ENCODE data around the gene TBCK.

Gene TBCK

GRCh38 chr4:106312997-106313522 is 2.9 kb downstream of the TBCK start:
- H3K79me2 ChIP-seq (ENCODE audit: insufficient read depth, low read length): peaks cover 24% of the 10 kb centered on the region

DNA sequence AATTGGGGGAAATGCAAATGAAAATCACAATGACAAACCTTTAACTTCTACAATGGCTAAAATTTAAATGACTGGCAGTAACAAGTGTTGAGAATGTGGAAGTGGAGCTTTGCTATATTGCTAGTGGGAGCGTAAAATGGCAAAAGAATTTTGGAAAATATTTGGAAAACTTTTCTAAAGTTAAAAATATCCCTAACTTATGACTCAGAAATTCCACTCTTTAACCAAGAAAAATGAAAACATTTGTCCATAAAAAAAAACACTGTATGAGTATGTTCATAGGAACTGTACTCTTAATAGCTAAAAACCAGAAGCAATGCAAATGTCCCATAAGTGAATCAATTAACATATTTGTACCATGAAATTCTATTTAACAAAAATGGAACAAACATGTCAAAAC is 3.6 kb downstream of the TBCK start:
- no peaks in the 10 kb centered on the region for H3K9me3 ChIP-seq (ENCODE audit: low read length)
- no peaks in the 10 kb centered on the region for H3K27me3 ChIP-seq (ENCODE audit: insufficient read depth, low read length)
- H3K36me3 ChIP-seq (ENCODE audit: insufficient read depth, low read length): no peaks in the 10 kb centered on the region
- no peaks in the 10 kb centered on the region for H3F3A ChIP-seq (ENCODE audit: insufficient read depth, low read length)
- no peak overlapping the region for H3K4me3 ChIP-seq (ENCODE audit: low read depth, low read length, poor library complexity, severe bottlenecking)
- peaks cover 11% of the 10 kb centered on the region for H3K4me1 ChIP-seq (ENCODE audit: insufficient read depth, low read length, severe bottlenecking)
- peaks cover 17% of the 10 kb centered on the region for H3K79me2 ChIP-seq (ENCODE audit: insufficient read depth, low read length)
- no peak overlapping the region for H3K4me2 ChIP-seq (ENCODE audit: low read length)
- no peaks in the 10 kb centered on the region for H3K9me2 ChIP-seq (ENCODE audit: low read depth, low read length)
- H2AFZ ChIP-seq (ENCODE audit: low read length): no peak overlapping the region
- H3K27ac ChIP-seq (ENCODE audit: low read depth, low read length, poor library complexity, severe bottlenecking): no peak overlapping the region
- TF ChIP-seq CTCF (IDR thresholded peaks at IDR 0.05; ENCODE audit: low read length) (no peak), EZH2 (IDR thresholded peaks at IDR 0.05; ENCODE audit: borderline replicate concordance, low read length) (no peak)
- no peaks in the 10 kb centered on the region for H4K20me1 ChIP-seq (ENCODE audit: insufficient read depth, low read length)
- no peak overlapping the region for H3K9ac ChIP-seq (ENCODE audit: low read length)

More at GRCh38 chr4:106312997-106313522, 2.9 kb downstream of the TBCK start:
- Histone ChIP-seq H3K9ac (ENCODE audit: low read length) (no peak overlapping the region), H3K27ac (ENCODE audit: low read depth, low read length, poor library complexity, severe bottlenecking) (no peak overlapping the region), H3F3A (ENCODE audit: insufficient read depth, low read length) (no peaks in the 10 kb centered on the region), H3K36me3 (ENCODE audit: insufficient read depth, low read length) (no peaks in the 10 kb centered on the region), H3K27me3 (ENCODE audit: insufficient read depth, low read length) (no peaks in the 10 kb centered on the region), H3K9me2 (ENCODE audit: low read depth, low read length) (no peaks in the 10 kb centered on the region), H3K9me3 (ENCODE audit: low read length) (no peaks in the 10 kb centered on the region), H3K4me1 (ENCODE audit: insufficient read depth, low read length, severe bottlenecking) (peaks cover 18% of the 10 kb centered on the region), H2AFZ (ENCODE audit: low read length) (no peak overlapping the region), H4K20me1 (ENCODE audit: insufficient read depth, low read length) (no peaks in the 10 kb centered on the region), H3K4me2 (ENCODE audit: low read length) (no peak overlapping the region), H3K4me3 (ENCODE audit: low read depth, low read length, poor library complexity, severe bottlenecking) (no peak overlapping the region)
- no peak for TF ChIP-seq EZH2 (IDR thresholded peaks at IDR 0.05; ENCODE audit: borderline replicate concordance, low read length)

- Histone ChIP-seq H3K4me1 (ENCODE audit: insufficient read depth, low read length, severe bottlenecking) (no peaks in the 10 kb centered on the region), H3F3A (ENCODE audit: insufficient read depth, low read length) (no peaks in the 10 kb centered on the region)
Observed at GRCh38 chr4:106306561-106306960, 9.4 kb downstream of the TBCK start.

More at GRCh38 chr4:106306561-106306960, 9.4 kb downstream of the TBCK start:
- no peak overlapping the region for H3K4me2 ChIP-seq (ENCODE audit: low read length)
- no peaks in the 10 kb centered on the region for H3K79me2 ChIP-seq (ENCODE audit: insufficient read depth, low read length)
- no peaks in the 10 kb centered on the region for H3K9me3 ChIP-seq (ENCODE audit: low read length)
- H3K27ac ChIP-seq (ENCODE audit: low read depth, low read length, poor library complexity, severe bottlenecking): no peak overlapping the region
- no peak overlapping the region for H3K4me3 ChIP-seq (ENCODE audit: low read depth, low read length, poor library complexity, severe bottlenecking)
- H3K9ac ChIP-seq (ENCODE audit: low read length): no peak overlapping the region
- TF ChIP-seq EZH2 (IDR thresholded peaks at IDR 0.05; ENCODE audit: borderline replicate concordance, low read length) (no peak), CTCF (IDR thresholded peaks at IDR 0.05; ENCODE audit: low read length) (no peak)
- peaks cover 5% of the 10 kb centered on the region; the same call in 1 of the 2 replicates for H3K36me3 ChIP-seq (ENCODE audit: insufficient read depth, low read length)
- no peaks in the 10 kb centered on the region for H3K9me2 ChIP-seq (ENCODE audit: low read depth, low read length)
- no peaks in the 10 kb centered on the region for H4K20me1 ChIP-seq (ENCODE audit: insufficient read depth, low read length)
- no peak overlapping the region for H2AFZ ChIP-seq (ENCODE audit: low read length)
- H3K27me3 ChIP-seq (ENCODE audit: insufficient read depth, low read length): no peaks in the 10 kb centered on the region
